DMS153 treated with DMSO at 0.1 percent for 48 hours (cell line): ENCODE data around the gene BAHCC1.
A peak's percentile ranks its signal among the peaks of the same experiment; 100 is the strongest.

Experiments used
- DNase-seq: peaks from one replicate; lab custom pipeline; 2025; ENCODE audit not compliant: unreplicated experiment; lab: John Stamatoyannopoulos, UW

Gene BAHCC1

DNA sequence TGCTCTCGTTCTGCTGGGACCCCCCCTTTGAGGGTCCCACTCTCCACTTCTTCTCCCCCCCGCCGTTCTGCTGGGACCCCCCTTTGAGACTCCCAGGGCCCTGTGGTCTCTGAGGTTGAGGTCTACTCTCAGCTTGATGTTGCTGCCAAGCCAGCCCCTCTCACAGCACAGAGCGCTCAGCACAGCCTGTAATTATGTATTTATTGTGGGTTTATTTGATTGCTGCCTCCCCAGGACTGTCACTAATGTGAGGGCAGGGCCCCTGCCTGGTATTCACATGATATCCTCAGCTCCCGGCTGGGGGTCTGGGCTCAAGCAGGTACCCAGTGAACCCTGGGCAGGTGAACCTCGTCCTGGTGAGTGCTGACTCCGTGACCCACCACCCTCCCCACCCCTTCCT, 81.9 kb downstream of the BAHCC1 start:
- DNase-seq, result no peak

DNA sequence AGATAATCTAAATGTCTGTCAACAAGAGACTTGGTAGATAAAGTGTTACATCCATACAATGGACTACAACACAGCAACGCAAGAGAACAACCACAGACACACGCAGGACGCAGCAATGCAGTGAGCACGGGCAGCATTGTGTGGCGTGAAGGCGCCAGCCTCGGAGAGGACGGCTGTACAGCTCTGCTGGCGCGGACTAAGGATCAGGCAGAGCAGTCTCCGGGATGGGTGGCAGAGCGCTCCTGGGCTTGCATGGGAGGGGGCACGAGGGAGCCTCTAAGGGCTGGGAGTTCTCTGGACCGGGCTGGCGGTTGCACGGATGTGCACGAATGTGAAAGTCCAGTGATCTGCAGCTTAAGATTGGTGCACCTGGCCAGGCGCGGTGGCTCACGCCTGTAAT, 82.9 kb downstream of the BAHCC1 start:
- DNase-seq, result no peak

DNA sequence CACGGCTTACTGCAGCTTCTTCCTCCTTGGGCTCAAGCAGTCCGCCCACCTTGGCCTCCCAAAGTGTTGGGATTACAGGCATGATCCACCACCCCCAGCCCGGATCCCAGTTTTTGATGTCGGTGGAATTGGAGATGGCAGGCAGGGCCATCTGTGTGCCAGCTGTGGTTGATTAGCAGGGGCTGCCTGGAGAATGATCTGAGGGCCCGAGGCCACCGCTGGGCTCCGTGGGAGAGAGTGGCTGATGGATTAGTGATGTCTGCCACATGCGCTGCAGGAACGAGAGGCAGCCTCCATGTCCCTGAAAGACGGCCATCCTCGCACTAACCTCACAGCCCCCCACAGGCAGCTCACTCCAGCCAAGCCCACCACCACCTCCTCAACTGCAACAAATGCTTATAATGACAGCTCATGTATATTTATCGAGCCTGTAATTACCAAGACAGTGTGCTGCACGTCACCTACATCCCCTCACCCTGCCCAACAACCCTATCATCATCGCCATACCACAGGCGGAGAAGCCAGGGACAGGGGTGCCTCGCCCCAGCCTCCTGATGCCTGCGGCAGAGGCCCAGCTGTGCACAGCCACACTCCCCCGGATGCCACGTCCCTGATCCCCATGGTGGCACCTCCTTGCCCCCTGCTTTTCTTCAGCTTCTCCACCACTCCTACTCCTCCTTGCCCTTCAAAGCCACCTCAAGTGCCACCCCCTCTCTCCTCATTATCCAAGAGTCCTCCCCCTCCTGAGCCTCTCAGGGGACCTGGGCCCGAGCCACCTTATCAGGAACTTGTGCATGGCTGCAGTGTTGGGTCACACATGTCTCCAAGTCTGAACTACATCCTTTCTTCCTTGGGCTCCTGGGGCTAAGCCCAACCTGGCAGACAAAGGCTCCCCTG, 84.2 kb downstream of the BAHCC1 start:
- no peak for DNase-seq

DNA sequence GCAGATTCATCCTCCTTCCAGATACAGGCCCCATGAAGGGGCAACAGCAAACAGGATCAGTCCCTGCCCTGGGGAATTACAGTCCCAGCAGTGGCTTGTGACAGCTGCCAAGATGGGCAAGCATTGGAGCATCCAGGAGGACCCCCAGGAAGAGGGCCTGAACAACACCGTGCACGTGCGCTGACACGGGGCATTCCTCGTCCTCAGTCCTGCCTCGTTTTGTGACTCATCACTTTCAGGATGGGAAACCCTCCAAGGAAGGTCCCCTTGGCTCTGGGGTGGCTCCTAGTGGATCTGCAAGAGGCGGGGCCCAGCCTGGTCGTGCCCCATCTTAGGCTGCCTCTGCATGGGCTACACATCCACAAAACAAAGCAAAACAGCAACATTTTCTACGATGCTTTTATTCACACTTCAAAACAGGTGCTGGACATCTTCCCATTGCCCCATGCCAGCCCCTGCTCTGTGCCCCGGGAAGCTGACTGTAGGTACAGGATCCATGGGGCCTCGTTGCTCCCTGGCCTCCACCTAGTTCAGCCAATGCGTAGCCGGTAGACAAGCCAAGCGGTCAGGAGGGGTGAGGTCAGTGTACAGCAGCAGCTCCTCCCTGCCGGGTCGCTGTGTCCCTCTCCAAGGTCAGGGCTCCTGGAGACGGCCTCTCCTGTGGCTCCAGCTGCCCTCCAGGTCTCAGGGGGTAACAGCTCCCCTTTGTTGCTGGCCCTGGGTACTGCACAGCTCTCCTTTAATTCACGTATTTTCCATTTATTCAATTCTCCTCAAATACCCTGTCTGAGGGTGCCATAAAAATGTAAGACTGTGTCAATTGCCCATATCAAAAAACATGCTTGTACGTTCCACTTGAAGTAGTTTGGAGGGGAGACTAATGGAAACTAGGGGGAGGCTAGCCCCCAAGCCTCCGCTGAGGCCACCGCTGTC, 85.1 kb downstream of the BAHCC1 start:
- DNase-seq, result no peak

DNA sequence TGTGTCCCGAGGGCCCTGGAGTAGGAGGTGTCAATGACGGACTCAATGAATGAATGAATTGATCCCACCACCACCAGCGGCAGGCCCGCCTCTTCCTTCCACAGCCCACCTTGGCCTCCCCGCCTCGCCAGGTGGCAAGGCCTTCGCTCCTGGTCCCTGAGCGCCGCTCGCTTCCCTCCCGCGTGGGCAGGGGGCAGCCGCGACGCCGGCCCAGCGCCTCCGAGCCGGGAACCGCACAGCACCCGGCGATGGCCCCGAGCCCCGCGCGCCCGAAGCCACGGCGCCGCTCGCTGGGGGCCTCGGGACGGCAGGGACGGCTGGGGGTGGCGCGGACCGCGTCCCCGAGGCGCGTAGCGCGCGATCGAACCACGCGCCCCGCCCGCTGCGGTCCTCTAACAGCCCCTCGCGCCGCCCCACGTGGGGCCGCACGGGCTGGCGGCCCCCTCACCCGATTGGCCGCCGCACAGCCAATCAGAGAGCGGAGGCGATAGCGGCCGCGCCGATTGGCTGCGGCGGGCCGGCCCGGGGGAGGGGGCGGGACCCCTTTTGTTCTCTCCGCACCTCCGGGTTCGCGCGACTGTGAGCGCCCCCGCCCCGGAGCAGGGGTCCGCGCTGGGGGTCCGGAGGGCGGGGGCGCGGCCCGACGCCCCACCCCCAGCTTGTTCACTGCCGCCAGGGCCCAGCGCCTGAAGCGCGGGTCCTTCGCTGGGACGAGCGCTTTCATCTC, 86.0 kb downstream of the BAHCC1 start:
- DNase-seq, result peak; percentile 40

DNA sequence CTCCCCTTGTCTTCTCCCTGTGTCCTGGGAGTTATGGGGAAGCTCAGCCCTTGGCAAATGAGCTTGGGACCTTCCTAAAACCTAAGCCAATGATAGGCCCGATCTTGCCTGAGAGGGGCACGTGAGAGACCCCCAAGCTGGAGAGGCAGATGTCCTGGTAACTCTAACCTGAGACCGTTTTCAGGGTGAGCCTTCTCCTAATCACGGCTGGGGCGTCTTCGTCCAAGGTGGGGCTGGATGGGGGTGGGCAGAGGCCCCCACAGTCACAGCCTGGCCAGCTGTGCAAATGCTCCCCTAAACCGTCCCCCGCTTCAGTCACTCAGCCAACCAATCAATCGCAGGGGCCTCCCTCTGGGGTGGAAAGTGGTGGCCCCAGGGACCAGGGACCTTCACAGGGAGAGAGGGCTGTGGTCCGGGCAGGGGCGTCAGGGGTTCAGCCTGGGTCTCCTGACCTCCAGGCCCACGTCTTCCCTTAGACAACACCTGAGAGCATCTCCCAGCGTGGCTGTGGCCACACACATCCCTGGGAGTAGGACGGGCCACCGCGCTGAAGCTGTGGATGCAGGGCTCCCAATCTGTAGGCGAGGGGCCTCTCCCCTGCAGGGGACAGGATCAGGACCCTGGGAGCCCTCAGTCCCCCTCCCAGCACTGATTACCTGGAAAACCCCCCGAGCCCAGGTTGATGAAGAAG, 86.7 kb downstream of the BAHCC1 start:
- DNase-seq, result no peak

DNA sequence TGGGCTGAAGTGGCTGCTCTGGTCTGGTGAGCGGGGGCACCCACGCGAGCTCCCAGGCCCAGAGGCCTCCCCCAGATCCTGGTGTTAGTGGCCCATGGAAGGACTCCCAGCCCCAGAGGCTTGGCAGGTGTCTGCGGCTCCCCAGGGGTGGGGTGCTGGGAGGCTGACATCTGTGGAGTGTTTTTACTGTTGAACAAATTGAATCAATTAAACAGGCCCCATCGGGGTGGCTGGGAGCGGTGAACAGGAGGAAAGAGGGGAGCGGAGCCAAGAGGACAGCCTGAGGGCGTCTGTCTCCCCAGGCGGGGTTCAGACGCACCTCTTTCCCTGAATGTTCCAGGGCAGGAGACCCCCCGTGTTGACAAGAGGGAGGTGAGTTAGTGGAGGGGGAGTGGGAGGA, 87.4 kb downstream of the BAHCC1 start:
- no peak for DNase-seq

DNA sequence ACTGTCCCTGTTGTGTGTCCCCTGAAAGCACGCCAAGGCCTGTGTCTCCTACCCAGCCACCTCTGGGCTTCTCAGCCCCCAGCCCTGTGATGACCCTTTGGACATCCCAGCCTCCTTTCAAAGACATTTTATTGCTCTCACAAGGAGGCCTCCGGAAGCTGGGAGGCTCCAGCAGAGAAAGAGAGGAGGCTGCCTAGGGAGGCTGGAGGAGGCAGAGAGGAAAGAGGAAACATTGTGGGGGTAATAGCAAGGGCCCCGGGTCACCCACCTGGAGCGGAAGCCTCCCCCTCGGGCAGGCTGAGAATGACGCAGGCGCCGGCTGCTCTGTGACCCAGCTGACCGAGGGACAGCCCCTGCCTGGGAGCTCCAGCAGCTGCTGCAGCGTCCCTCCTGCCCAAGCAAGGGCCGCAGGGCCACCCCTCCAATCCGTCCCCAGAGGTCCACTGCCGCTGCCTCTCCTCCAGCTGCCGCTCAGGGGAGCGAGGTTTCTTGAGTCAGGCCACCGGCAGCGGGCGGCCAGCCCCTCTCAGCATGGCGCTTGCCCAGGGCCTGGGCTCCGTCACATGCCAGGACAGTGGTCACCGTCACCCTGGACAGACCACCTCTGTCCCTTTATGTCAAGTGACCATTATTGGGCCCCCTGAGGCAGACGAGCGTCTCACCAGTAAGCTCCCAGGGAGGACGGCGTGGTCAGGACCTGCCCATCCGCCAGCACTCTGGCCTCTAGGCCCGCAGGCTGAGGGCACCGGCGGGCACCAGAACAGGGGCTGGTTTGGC, 88.0 kb downstream of the BAHCC1 start:
- DNase-seq, result no peak

DNA sequence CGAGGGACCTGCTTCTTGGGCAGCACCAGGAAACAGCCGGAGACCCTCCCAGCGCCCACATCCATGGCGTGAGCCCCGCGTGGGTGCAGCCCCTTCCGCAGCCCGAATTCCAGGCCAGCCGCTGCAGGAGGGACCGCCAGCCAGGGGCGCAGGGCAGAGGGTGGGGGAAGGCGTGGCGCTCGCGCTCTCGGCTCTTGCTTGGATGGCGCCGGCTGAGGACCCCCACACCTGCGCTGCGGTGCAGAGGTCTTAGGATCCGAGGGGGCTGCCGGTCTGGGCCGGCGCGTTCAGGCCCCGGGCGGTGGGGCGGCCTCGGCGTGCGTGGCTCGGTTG, 88.6 kb downstream of the BAHCC1 start:
- no peak for DNase-seq

DNA sequence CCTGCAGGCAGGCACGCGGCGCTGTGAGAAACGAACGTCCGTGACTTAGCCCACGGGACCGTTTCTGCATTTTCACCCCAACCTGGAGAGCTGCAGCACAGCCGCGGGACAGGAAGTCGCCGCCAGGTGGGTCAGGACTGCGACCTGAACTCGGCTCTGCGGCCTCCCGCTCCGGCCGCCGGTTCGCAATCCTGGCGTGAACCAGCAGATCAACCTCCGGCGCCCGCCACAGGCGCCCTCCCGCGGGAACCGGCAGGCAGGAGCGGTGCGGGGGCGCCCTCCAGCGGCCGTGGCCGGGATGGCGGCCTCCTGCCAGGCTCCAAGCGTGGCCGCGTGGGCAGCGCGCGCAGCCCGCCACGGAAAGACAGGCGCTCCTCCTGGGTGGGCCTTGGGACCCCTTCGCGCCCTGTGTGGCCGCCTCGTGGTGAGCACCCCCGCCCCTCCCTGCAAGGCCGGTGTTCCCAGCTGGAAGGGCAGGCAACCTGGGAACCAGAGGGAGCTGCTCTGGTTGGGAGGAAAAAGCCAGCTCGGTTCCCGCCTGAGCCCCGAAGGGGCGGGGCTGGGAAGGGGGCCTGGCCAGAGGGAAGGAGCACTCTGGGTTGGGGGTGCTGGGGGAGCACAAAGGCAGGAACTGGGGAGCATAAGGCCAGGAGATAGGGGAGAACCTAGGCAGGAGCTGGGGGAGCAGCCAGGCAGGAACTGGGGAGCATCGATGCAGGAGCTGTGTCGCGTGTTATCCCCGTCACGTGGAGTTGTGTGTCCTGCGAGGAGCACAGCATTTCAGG, 89.1 kb downstream of the BAHCC1 start:
- DNase-seq, result peak; percentile 65

DNA sequence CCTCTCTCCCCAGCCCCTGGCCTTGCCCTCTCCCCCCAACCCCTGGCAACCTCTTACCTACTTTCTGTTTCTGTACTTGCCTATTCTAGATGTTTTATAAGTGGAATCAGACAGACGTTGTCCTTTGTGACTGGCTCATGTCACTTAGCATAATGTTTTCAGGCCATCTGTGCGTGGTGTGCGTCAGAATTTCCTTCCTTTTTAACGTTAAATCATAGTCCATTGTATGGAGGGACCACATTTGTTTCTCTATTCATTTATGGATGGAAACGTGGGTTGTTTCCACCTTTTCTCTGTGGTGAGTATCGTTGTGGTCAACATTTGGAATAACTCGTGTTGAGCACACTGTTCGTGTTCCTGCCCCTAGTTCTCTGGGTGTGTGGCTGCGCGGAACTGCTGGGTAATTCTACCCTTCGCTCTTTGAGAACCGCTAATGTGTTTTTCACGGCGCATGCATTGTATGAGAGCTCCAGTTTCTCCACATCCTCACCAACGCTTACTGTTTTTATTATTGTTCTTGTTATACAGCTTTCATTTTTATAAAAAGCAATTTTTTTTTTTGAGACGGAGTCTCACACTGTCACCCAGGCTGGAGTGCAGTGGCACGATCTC, 91.0 kb downstream of the BAHCC1 start:
- DNase-seq, result peak; percentile 24

DNA sequence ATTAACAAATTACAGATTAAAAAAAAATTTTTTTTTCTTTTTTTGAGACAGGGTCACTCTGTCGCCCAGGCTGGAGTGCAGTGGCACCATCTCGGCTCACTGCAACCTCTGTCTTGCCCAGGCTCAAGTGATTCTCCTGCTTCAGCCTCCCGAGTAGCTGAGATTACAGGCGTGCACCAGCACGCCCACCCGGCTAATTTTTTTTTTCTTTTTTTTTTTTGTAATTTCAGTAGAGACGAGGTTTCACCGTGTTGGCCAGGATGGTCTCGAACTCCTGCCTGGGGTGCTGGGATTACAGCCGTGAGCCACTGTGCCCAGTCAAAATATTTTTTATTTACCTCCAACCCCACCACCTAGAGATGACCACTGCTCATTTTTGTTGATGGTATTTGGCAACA, 91.8 kb downstream of the BAHCC1 start:
- no peak for DNase-seq

DNA sequence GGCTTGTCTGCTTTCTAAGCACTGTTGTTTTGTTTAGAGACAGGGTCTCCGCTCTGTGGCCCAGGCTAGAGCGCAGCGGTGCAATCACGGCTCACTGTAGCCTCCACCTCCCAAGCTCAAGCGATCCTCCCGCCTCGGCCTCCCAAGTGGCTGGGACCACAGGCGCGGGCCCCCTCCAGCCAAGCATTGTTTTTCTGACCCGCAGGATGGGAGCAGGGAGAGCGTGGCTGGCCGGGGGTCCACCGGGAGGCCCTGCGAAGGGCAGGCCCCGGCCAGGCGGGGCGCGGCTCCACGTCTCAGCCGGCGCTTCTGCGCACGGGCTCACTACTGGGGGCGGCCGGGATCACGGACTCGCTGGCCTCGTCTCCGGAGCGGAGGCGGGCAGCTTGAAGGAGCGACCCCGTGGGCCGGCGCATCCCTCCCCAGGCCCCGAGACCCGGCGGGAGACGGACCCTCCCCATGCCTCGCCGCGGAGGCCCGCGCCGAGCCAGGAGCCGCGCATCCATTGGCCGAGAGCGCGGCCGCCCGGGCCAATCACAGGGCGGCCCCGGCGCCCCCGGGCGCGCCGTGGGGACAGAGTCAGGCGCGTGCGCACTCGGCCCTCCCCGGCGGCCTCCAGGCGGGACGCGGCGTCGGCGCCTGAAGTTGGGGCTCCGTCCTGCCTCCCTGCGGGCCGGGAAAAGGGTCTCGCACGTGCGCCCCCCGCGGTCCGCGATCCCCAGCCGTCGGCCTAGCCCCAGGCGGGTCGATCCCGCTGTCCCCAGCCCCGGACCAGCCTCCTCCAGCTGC, 92.4 kb downstream of the BAHCC1 start:
- DNase-seq, result peak; percentile 47

DNA sequence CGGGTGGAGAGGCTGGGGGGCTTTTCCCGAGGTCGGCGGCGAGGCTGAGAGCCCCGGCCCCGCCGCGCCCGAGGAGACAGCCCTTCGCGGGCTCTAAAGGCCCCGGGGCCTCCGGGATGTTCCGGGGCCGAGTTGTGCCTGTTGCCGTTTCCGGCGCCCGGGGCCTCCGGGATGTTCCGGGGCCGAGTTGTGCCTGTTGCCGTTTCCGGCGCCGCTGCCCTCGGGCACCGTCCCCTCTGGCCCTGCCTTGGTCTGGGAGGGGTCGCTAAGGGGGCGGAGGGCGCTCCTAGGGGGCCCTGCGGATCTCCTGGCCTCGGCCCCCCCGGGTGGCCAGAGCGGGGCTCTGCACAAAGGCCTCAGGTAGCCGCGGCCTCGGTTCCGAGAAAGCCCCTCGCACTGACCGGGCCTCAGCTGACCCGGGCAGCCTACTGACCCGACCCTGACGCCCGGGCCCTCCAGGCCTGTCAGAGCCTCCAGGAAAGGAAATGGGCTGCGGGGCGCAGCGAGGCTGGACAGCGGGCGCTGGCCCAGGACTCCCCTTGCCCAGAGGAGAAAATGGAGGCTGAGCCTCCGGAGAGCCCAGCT, 93.1 kb downstream of the BAHCC1 start:
- DNase-seq, result no peak

DNA sequence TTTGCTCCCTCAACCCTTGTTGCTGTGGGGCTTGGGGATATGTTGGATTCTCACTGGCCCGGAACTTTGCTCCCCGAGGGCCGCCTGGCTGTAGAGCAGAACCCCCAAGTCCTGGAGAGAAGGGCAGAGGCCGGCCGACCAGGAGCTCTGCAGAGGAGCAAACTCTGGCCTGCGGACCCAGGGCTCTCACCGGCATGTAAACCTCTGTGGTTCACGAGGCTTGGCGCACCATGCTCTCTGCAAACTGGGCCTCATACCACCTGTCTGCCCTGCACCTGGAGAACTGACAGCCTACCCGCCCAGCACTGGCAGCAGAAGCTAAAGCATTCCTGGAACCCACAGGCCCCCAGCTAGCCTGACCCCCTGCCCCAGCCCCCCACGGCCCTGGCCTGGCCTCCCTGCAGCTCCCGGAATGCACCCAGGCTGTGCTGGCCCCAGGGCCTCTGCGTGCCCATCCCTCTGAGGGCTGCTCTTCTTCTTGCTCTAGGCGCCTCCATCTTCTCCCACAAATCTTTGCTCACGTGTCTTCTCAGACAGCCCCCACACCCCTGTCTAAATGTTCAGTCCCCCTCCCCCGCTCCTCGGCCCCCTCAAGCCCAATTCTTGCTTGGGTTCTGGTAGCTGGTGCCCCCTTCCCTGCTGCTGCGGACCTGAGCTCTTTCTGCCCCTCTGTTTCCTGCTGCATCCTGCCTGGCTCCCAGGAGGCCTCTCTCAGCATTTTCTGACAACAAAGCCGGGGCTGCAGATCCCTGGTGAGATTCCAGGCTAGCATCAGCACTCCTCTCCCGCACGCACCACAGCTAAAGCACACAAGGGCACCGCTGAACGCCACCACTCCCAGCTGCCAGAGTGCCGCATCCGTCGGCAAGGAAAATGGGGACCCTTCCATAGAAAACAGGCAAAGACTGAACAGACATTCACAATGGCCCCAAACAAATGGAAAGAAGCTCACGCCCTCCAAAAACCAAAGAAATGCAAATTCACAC, 94.0 kb downstream of the BAHCC1 start:
- peak; percentile 74 for DNase-seq
